GM23248 (cell line): ENCODE measurements around the gene CDH20.

Experiments
- EZH2 ChIP-seq: fragments of 200-600 bp; sonication (generic); IDR thresholded peaks from 2 replicates; pipeline ENCODE4 v1.6.1; 2018; ENCODE audit warnings: antibody characterized with exemption, mild to moderate bottlenecking; ENCODE audit not compliant: insufficient read depth, poor library complexity, severe bottlenecking
- EZH2phosphoT487 ChIP-seq: fragments of 200-600 bp; sonication (generic); IDR thresholded peaks from 2 replicates; pipeline ENCODE4 v1.6.1; 2018; ENCODE audit warnings: antibody characterized with exemption, moderate library complexity, mild to moderate bottlenecking, low read depth; ENCODE audit not compliant: insufficient read depth

DNA sequence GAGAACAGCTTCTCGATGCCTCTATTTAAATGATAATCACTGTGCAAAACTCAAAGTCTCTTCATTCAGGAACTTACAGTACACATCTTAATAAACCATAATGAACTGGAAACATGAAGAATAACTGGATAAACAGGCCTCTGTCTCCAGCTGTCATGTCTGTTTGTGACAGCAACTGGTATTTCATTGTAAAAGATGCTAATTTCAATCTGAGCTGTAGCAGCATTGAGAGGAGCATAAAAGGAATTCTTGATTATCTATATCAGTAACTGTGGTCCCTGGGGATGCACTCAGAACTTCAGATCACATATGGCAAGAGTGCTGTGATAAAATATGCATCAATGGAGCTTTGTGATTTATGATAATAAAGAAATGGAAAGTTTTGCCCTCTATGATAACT, 18.8 kb downstream of the CDH20 start:
- no peak for TF ChIP-seq EZH2phosphoT487
- no peak for TF ChIP-seq EZH2
